ENCODE data around the gene R3HDM4. TPM values are rescaled to one million over a fixed set of nuclear protein-coding genes. Genes with fewer than 3 reads are reported as not detected.

Gene R3HDM4
- total and polyA plus RNA-seq, 2 donors from 2014 or later, result 47.4 to 71.4 TPM

DNA sequence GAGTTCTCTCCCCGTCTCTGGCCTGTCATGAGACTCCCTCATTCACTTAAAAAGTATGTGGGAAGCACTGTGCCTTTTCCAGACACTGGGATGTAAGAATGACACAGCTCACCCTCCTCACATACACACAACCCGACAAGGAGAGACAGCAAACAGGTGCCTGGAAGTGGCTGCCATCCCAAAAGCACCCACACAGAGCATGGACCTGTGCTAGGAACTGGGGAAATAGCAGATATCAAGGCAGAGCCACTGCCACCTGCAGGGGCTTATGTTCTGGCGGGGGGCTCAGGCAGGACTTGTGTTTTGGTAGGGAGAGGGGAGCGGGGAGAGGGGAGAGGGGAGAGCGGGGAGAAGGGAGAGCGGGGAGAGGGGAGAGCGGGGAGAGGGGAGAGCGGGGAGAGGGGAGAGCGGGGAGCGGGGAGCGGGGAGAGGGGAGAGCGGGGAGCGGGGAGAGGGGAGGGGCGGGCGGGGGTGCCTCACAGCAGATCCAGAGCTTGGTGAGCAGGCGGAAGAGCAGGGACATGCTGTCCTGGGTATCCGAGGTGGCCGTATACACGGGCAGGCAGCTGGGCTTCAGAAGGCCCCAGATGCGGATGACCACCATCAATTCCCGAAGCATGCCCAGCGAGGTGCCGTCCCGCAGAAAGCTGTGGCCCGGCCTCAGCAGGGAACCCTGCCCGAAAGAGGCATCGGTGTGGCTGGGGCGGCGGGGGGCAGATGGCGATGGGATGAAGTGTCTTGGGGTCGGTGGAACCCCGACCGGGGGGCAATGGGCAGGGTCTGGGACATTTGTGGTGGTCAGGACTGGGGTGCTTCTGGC, 41.4 kb downstream of the R3HDM4 start:
- no peak overlapping the region for H3K4me3 ChIP-seq (ENCODE audit: low read length in 3 of 3)
- H3K4me1 ChIP-seq (ENCODE audit: control insufficient read depth in 2 of 3, insufficient read depth in 2 of 3, low read depth in 1 of 3, low read length in 3 of 3), result peaks cover 0 to 4% (median 0%) of the 10 kb centered on the region in 3 donors
- intact Hi-C loops (cut with DNase I), result no loop called here
- no peaks in the 10 kb centered on the region for H3K9me3 ChIP-seq (ENCODE audit: control insufficient read depth in 2 of 3, insufficient read depth in 1 of 3, low read length in 3 of 3)
- no peak overlapping the region for H3K9ac ChIP-seq (ENCODE audit: low read length in 3 of 3)
- H3K36me3 ChIP-seq (ENCODE audit: control insufficient read depth in 2 of 3, insufficient read depth in 3 of 3, low read length in 3 of 3), result peaks cover 0 to 10% (median 0%) of the 10 kb centered on the region in 3 donors
- TF ChIP-seq, protein P1, sequence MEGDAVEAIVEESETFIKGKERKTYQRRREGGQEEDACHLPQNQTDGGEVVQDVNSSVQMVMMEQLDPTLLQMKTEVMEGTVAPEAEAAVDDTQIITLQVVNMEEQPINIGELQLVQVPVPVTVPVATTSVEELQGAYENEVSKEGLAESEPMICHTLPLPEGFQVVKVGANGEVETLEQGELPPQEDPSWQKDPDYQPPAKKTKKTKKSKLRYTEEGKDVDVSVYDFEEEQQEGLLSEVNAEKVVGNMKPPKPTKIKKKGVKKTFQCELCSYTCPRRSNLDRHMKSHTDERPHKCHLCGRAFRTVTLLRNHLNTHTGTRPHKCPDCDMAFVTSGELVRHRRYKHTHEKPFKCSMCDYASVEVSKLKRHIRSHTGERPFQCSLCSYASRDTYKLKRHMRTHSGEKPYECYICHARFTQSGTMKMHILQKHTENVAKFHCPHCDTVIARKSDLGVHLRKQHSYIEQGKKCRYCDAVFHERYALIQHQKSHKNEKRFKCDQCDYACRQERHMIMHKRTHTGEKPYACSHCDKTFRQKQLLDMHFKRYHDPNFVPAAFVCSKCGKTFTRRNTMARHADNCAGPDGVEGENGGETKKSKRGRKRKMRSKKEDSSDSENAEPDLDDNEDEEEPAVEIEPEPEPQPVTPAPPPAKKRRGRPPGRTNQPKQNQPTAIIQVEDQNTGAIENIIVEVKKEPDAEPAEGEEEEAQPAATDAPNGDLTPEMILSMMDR (IDR thresholded peaks at IDR 0.05; ENCODE audit: borderline replicate concordance, extremely low read depth, insufficient read depth), result no peak
- FAIRE-seq, result no peak
- H3K27me3 ChIP-seq (ENCODE audit: control insufficient read depth, insufficient read depth, low read length), result no peaks in the 10 kb centered on the region
- H3K27ac ChIP-seq (ENCODE audit: low read depth in 2 of 2, low read length in 2 of 2), result peak overlapping the region in 1 of 2 donors; percentile 59
- peak in 1 of 5 donors; percentile 87 for DNase-seq

DNA sequence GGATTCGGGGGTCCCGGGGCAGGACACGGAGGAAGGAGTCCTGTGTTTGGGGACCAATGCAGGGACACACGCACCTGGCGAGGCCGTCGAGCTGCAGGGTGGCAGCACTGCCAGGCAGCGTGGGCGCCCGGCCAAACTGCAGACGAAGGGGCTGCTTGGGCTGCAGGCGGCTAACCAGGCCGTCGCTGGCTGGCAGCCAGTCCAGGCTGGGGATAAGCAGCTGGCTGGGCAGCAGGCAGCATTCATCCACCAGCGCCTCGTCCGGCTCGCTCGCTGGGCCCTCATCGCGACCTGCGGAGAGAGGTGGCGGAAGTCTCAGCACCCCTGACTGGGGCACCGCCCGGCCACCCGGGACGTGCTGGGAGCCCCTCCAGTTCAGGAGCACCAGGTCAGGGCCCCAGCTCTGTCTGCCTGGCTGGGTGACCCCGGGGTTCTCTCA, 42.0 kb downstream of the R3HDM4 start:
- TF ChIP-seq, protein P1 (IDR thresholded peaks at IDR 0.05; ENCODE audit: borderline replicate concordance, extremely low read depth, insufficient read depth), result no peak
- no peak overlapping the region for H3K4me3 ChIP-seq (ENCODE audit: low read length in 3 of 3)
- no peak overlapping the region for H3K9ac ChIP-seq (ENCODE audit: low read length in 3 of 3)
- peaks cover 0 to 10% (median 0%) of the 10 kb centered on the region in 3 donors for H3K36me3 ChIP-seq (ENCODE audit: control insufficient read depth in 2 of 3, insufficient read depth in 3 of 3, low read length in 3 of 3)
- peaks cover 0 to 4% (median 0%) of the 10 kb centered on the region in 3 donors for H3K4me1 ChIP-seq (ENCODE audit: control insufficient read depth in 2 of 3, insufficient read depth in 2 of 3, low read depth in 1 of 3, low read length in 3 of 3)
- H3K9me3 ChIP-seq (ENCODE audit: control insufficient read depth in 2 of 3, insufficient read depth in 1 of 3, low read length in 3 of 3), result no peaks in the 10 kb centered on the region
- peak in 2 of 5 donors; percentile 37 to 91 for DNase-seq
- no peak for FAIRE-seq
- H3K27me3 ChIP-seq (ENCODE audit: control insufficient read depth, insufficient read depth, low read length), result no peaks in the 10 kb centered on the region
- H3K27ac ChIP-seq (ENCODE audit: low read depth in 2 of 2, low read length in 2 of 2), result no peak overlapping the region
- intact Hi-C loops (cut with DNase I), result no loop called here

DNA sequence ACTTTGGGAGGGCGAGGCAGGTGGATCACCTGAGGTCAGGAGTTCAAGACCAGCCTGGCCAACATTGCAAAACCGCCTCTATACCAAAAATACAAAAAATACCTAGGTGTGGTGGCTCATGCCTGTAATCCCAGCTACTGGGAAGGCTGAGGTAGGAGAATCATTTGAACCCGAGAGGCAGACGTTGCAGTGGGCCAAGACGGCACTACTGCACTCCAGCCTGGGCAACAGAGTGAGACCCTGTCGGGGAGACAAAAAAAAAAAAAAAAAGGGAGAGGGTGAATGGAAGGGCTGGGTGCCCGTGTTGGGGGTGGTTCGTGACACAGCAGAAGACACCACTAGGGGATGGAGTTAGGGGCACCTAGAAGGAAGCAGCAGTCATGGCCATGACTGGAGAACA, 42.7 kb downstream of the R3HDM4 start:
- no peak for DNase-seq
- Histone ChIP-seq H3K27ac (ENCODE audit: low read depth in 2 of 2, low read length in 2 of 2) (peak overlapping the region; percentile 34 to 91), H3K9ac (ENCODE audit: low read length in 3 of 3) (no peak overlapping the region), H3K4me1 (ENCODE audit: control insufficient read depth in 2 of 3, insufficient read depth in 2 of 3, low read depth in 1 of 3, low read length in 3 of 3) (peaks cover 0 to 4% (median 0%) of the 10 kb centered on the region in 3 donors), H3K36me3 (ENCODE audit: control insufficient read depth in 2 of 3, insufficient read depth in 3 of 3, low read length in 3 of 3) (peaks cover 0 to 10% (median 0%) of the 10 kb centered on the region in 3 donors), H3K4me3 (ENCODE audit: low read length in 3 of 3) (no peak overlapping the region), H3K9me3 (ENCODE audit: control insufficient read depth in 2 of 3, insufficient read depth in 1 of 3, low read length in 3 of 3) (no peaks in the 10 kb centered on the region), H3K27me3 (ENCODE audit: control insufficient read depth, insufficient read depth, low read length) (no peaks in the 10 kb centered on the region)
- TF ChIP-seq, protein P1 (IDR thresholded peaks at IDR 0.05; ENCODE audit: borderline replicate concordance, extremely low read depth, insufficient read depth), result no peak
- intact Hi-C loops (cut with DNase I), result no loop called here
- no peak for FAIRE-seq
